Fibroblast of skin of abdomen (primary cell): Measurements from ENCODE around the gene OR52K2. TPM values are rescaled to one million over a fixed set of nuclear protein-coding genes. Genes with fewer than 3 reads are reported as not detected.
"Not testable (repeated sequence)": the region's sequence is repeated elsewhere in the genome, so short reads cannot be mapped to it uniquely, and the experiment has no call there.

Experiments
- DNase-seq: peaks from one replicate; pipeline ENCODE4 v3.0.0-alpha.2; 2013
- polyA plus RNA-seq, 2 experiments: library from polyadenylated mRNA; unstranded; fragments of 120-200 nt; gene quantifications; one replicate each; pipeline ENCODE4 v1.2.1, GENCODE V29; 2013; ENCODE audit not compliant: insufficient read length in 2 of 2

Gene OR52K2
- polyA plus RNA-seq (2013, experiment 1 of 2; ENCODE audit: insufficient read length): not detected
- polyA plus RNA-seq (2013, experiment 2 of 2; ENCODE audit: insufficient read length): not detected

- no peak for DNase-seq
These were observed at the start of gene OR52K2 for GRCh38 chr11:4448995-4449394. TSS of gene OR52K2 (plus strand) at chr11:4449295. CDS start at chr11:4449340, 45 bp downstream.

- DNase-seq: not testable (repeated sequence)
These were observed 42.9 kb upstream of the OR52K2 start for GRCh38 chr11:4406206-4406605.

- DNase-seq: no peak
These were observed 32.8 kb upstream of the OR52K2 start for GRCh38 chr11:4416306-4416705.

- no peak for DNase-seq
These were observed 32.3 kb upstream of the OR52K2 start for GRCh38 chr11:4416816-4417215.

- no peak for DNase-seq
These were observed 30.7 kb upstream of the OR52K2 start for GRCh38 chr11:4418403-4418802.

GRCh38 chr11:4430051-4430450 is 19.0 kb upstream of the OR52K2 start:
- no peak for DNase-seq

GRCh38 chr11:4433856-4434255 is 15.2 kb upstream of the OR52K2 start:
- DNase-seq: no peak

GRCh38 chr11:4436411-4436810 is 12.7 kb upstream of the OR52K2 start:
- no peak for DNase-seq

GRCh38 chr11:4441515-4441914 is 7.6 kb upstream of the OR52K2 start:
- no peak for DNase-seq

GRCh38 chr11:4443232-4443891 is 5.7 kb upstream of the OR52K2 start:
- DNase-seq: no peak

GRCh38 chr11:4453118-4453517 is 4.0 kb downstream of the OR52K2 start:
- DNase-seq: no peak

- DNase-seq: no peak
These were observed 4.9 kb downstream of the OR52K2 start for GRCh38 chr11:4454021-4454420.

GRCh38 chr11:4455419-4455818 is 6.3 kb downstream of the OR52K2 start:
- DNase-seq: no peak

GRCh38 chr11:4459500-4459899 is 10.4 kb downstream of the OR52K2 start:
- DNase-seq: no peak

- DNase-seq: no peak
These were observed 11.1 kb downstream of the OR52K2 start for GRCh38 chr11:4460151-4460550.

GRCh38 chr11:4464216-4465159 is 15.4 kb downstream of the OR52K2 start:
- DNase-seq: no peak

- DNase-seq: no peak
These were observed 16.3 kb downstream of the OR52K2 start for GRCh38 chr11:4465407-4465806.

GRCh38 chr11:4466131-4466870 is 17.2 kb downstream of the OR52K2 start:
- DNase-seq: no peak

- DNase-seq: no peak
These were observed 17.9 kb downstream of the OR52K2 start for GRCh38 chr11:4466871-4467442.

GRCh38 chr11:4467811-4468606 is 18.9 kb downstream of the OR52K2 start:
- DNase-seq: no peak

- DNase-seq: no peak
These were observed 30.5 kb downstream of the OR52K2 start for GRCh38 chr11:4479644-4480043.
